ENCODE data around the gene SUPT5H. TPM values are rescaled to one million over a fixed set of nuclear protein-coding genes. Genes with fewer than 3 reads are reported as not detected.

SUPT5H gene
- total RNA-seq, 4 donors from 2014 or later: 41.7 to 87.4 (median 59.6) TPM

DNA sequence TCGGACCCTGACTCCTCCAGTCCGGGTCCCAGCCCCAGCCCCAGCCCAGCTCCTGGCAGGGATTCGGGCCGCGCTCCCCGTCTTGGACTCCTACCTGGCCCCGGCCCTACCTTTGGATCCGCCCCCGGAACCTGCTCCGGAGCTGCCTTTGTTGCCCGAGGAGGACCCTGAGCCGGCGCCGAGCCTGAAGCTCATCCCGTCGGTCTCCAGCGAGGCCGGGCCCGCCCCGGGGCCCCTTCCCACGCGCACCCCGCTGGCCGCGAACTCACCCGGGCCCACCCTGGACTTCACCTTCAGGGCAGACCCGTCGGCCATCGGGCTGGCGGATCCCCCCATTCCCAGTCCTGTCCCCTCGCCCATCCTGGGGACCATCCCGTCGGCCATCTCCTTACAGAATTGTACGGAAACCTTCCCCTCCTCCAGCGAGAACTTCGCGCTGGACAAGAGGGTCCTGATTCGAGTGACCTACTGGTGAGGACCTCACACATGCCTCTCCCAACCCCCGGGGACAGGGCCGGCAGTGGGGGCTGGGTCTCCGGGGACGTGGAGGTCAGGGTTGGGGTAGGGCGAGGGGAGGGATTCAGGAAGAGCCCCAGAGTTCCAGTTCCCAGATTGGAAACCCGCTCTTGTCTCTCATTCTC is 70.3 kb downstream of the SUPT5H start:
- TF ChIP-seq, protein P1, sequence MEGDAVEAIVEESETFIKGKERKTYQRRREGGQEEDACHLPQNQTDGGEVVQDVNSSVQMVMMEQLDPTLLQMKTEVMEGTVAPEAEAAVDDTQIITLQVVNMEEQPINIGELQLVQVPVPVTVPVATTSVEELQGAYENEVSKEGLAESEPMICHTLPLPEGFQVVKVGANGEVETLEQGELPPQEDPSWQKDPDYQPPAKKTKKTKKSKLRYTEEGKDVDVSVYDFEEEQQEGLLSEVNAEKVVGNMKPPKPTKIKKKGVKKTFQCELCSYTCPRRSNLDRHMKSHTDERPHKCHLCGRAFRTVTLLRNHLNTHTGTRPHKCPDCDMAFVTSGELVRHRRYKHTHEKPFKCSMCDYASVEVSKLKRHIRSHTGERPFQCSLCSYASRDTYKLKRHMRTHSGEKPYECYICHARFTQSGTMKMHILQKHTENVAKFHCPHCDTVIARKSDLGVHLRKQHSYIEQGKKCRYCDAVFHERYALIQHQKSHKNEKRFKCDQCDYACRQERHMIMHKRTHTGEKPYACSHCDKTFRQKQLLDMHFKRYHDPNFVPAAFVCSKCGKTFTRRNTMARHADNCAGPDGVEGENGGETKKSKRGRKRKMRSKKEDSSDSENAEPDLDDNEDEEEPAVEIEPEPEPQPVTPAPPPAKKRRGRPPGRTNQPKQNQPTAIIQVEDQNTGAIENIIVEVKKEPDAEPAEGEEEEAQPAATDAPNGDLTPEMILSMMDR (IDR thresholded peaks at IDR 0.05; ENCODE audit: low read depth): no peak

DNA sequence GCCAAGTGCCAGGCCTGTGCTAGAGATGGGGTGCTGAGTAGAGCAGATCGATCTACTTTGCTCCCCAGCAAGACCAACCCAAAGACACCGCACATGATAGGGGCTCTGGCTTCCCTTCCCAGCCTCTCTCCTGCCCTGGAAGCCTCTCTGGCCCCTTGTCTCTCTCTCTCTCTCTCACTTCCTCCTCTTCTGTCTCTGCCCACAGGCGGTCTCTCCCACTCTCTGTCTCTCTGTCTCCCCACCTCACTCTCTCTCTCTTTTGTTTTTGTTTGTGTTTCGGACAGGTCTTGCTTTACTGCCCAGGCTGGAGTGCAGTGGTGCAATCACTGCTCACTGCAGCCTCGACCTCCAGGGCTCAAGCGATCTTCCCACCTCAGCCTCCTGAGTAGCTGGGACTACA is 70.9 kb downstream of the SUPT5H start:
- TF ChIP-seq, protein P1 (IDR thresholded peaks at IDR 0.05; ENCODE audit: low read depth): no peak

DNA sequence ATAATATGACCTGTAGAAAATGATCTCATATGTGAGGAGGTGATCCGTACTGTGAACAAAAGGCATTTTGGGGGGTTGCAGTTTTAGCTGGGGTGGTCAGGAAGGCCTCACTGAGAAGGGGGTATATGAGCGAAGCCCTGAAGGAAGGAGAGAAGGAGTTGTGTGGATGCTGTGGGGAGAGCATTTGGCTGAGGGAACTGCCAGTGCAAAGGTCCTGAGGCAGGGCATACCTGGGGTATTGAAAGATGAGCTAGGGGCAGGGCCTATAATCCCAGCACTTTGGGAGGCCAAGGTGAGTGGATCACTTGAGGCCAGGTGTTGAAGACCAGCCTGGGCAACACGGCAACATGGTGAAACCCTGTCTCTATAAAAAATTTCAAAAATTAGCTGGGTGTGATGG is 72.0 kb downstream of the SUPT5H start:
- TF ChIP-seq, protein P1 (IDR thresholded peaks at IDR 0.05; ENCODE audit: low read depth): no peak

DNA sequence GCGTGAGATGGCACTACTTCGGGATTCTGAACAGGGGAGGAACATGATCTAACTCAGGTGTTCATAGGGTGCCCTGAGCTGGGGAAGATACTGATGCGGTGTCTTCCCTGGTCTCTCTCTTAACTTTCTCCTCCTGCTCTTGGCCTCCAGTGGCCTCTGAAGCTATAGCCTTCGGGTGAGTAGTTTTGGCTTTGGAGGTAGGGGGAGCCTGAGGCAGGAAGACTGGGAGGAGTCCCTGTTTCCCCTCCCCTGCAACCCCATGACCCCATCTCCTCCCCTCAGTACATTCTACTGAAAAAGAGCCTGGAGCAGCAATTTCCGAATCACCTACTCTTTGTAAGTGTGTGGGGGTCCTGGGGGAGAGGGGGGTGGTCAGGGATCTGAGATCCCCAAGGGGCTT is 73.1 kb downstream of the SUPT5H start:
- TF ChIP-seq, protein P1 (IDR thresholded peaks at IDR 0.05; ENCODE audit: low read depth): no peak

DNA sequence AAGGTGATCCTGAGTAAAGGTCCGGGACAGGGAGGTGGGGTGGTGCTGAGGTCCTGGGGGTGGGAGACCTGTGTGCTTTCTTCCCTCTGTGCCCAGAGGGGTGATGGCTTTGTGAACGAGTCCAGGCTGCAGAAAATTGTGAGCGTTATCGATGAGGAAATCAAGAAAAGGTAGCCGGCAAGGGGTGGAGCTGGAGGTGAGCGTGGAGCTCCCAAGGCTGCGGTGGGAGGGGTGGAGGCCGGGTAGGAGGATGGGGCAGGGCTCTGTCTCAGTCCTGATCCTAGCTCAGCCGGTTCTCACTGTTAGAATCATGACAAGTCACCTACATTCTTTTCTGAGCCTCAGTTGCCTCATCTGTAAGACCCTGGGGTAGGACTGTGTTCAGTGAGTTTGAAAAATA is 73.6 kb downstream of the SUPT5H start:
- TF ChIP-seq, protein P1 (IDR thresholded peaks at IDR 0.05; ENCODE audit: low read depth): no peak

DNA sequence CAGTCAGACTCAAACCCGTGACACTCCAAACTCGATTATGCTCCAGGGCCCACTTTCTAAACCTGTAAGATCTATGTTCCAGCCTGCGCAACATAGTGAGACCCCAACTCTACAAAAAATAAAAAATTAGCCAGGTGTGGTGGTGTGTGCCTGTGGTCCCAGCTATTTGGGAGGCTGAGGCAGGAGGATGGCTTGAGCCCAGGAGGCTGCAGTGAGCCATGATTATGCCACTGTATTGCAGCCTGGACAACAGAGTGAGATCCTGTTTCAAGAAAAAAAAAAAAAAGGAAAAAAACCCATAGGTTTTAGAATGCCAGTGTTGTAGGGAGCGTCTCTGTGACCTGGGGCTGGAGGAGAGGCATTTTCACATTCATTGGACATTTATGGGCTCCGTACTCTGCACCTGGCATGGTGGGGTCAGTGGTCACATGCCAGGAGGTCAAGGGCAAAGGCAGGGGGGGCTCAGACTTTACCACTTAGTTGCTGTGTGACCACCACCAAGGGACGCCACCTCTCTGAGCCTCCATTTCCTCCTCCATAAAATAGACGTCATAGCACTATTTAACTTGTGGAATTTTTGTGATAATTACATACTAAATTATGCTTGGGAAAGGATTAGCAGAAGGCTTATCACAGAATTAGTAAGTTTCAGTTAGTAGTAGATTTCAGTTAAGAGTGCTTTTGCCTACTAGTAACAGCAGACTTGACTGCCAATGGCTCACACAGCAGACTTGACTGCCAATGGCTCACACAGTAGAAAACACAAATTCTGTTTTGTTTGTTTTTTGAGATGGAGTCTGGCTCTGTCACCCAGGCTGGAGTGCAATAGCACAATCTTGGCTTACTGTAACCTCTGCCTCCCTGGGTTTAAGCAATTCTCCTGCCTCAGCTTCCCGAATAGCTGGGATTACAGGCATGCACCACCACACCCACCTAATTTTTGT is 75.4 kb downstream of the SUPT5H start:
- TF ChIP-seq, protein P1 (IDR thresholded peaks at IDR 0.05; ENCODE audit: low read depth): no peak

DNA sequence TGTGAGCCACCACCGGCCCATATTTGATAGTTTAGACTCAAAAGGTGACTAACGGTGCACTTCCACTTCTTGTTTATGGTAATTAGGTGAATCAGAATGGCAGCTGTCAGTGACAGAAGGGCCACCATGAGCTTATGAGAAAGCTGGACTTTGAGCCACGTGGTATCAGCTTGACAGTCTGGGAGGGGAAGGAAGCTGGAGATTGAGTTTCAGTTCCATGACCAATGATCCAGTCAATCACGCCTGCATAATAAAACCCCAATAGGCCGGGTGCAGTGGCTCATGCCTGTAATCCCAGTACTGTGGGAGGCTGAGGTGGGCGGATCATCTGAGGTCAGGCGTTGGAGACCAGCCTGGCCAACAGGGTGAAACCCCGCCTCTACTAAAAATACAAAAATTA is 79.1 kb downstream of the SUPT5H start:
- TF ChIP-seq, protein P1 (IDR thresholded peaks at IDR 0.05; ENCODE audit: low read depth): no peak
